GM23338 (cell line): ENCODE measurements around the gene B4GALNT4. TPM values are rescaled to one million over a fixed set of nuclear protein-coding genes. Genes with fewer than 3 reads are reported as not detected.

Source experiments
- ATAC-seq: fragments of 200-7000 bp; cut with Tn5 transposase; 3 replicates; pipeline ENCODE4 v1.9.1; 2020
- DNase-seq: peaks from one replicate; pipeline ENCODE4 v3.0.0-alpha.2; 2015; ENCODE audit warnings: low spot score
- H2AFZ ChIP-seq: fragments of 200-600 bp; sonication (generic); 2 replicates; pipeline ENCODE4 v1.8.0; 2016; ENCODE audit warnings: antibody characterized with exemption, mild to moderate bottlenecking, moderate library complexity
- H3F3A ChIP-seq: fragments of 200-600 bp; sonication (generic); replicated peaks from 2 replicates; pipeline ENCODE4 v1.8.0; 2017; ENCODE audit warnings: antibody characterized with exemption, mixed run types, low read depth
- H3K27ac ChIP-seq: fragments of 200-600 bp; sonication (generic); 2 replicates; pipeline ENCODE4 v1.6.1; 2016; ENCODE audit warnings: low read depth
- H3K27me3 ChIP-seq: fragments of 200-600 bp; sonication (generic); 2 replicates; pipeline ENCODE4 v1.8.0; 2016; ENCODE audit warnings: mild to moderate bottlenecking, mixed run types, moderate library complexity; ENCODE audit not compliant: insufficient read depth
- H3K36me3 ChIP-seq: fragments of 200-600 bp; sonication (generic); 2 replicates; pipeline ENCODE4 v1.8.0; 2016; ENCODE audit warnings: mild to moderate bottlenecking; ENCODE audit not compliant: insufficient read depth
- H3K4me1 ChIP-seq: fragments of 200-600 bp; sonication (generic); 2 replicates; pipeline ENCODE4 v1.8.0; 2016; ENCODE audit warnings: mild to moderate bottlenecking, moderate library complexity; ENCODE audit not compliant: insufficient read depth
- H3K4me2 ChIP-seq: fragments of 200-600 bp; sonication (generic); 2 replicates; pipeline ENCODE4 v1.7.1; 2017; ENCODE audit warnings: mixed run types
- H3K4me3 ChIP-seq: fragments of 200-600 bp; sonication (generic); 2 replicates; pipeline ENCODE4 v1.6.1; 2016; ENCODE audit warnings: mixed run types
- H3K79me2 ChIP-seq: fragments of 200-600 bp; sonication (generic); replicated peaks from 2 replicates; pipeline ENCODE4 v1.8.0; 2017; ENCODE audit warnings: mild to moderate bottlenecking; ENCODE audit not compliant: insufficient read depth
- H3K9me2 ChIP-seq: fragments of 200-600 bp; sonication (generic); 2 replicates; pipeline ENCODE4 v1.8.0; 2017; ENCODE audit not compliant: insufficient read depth
- H4K20me1 ChIP-seq: fragments of 200-600 bp; sonication (generic); replicated peaks from 2 replicates; pipeline ENCODE4 v1.8.0; 2017; ENCODE audit warnings: mild to moderate bottlenecking; ENCODE audit not compliant: insufficient read depth
- H3K27ac Mint-ChIP-seq: 2 replicates; pipeline ENCODE4 v1.8.0; 2020; ENCODE audit warnings: inconsistent platforms, mild to moderate bottlenecking, moderate library complexity, mixed read lengths
- H3K27me3 Mint-ChIP-seq: 3 replicates; pipeline ENCODE4 v1.8.0; 2022; ENCODE audit warnings: low read depth, mild to moderate bottlenecking, moderate library complexity, mixed read lengths, inconsistent platforms; ENCODE audit not compliant: insufficient read depth, poor library complexity
- H3K36me3 Mint-ChIP-seq: 3 replicates; pipeline ENCODE4 v1.8.0; 2021; ENCODE audit warnings: low read depth, mild to moderate bottlenecking, inconsistent platforms, moderate library complexity, mixed read lengths
- H3K4me1 Mint-ChIP-seq: 3 replicates; pipeline ENCODE4 v1.8.0; 2020; ENCODE audit warnings: mild to moderate bottlenecking, inconsistent platforms, mixed read lengths
- H3K4me3 Mint-ChIP-seq: 3 replicates; pipeline ENCODE4 v1.8.0; 2021; ENCODE audit warnings: moderate library complexity, mild to moderate bottlenecking, inconsistent platforms, mixed read lengths
- H3K9me3 Mint-ChIP-seq: 3 replicates; pipeline ENCODE4 v1.8.0; 2020; ENCODE audit warnings: moderate library complexity, mild to moderate bottlenecking, inconsistent platforms, mixed read lengths
- CREB1 ChIP-seq: fragments of 250-450 bp; sonication (Bioruptor Pico); IDR thresholded peaks from 2 replicates; pipeline ENCODE4 v1.5.0; 2020; ENCODE audit warnings: low read depth, mild to moderate bottlenecking, moderate library complexity
- CTCF ChIP-seq, 2 experiments: fragments of 200-600 bp in 1 of 2; sonication (generic) in 1 of 2; conservative IDR thresholded peaks; 2 replicates each; pipeline versions ENCODE4 v1.5.1 to v1.6.1; 2016 to 2017; ENCODE audit warnings: antibody characterized with exemption in 2 of 2, low read depth in 2 of 2, mild to moderate bottlenecking in 2 of 2, moderate library complexity in 1 of 2
- EZH2phosphoT487 ChIP-seq: fragments of 200-600 bp; sonication (generic); IDR thresholded peaks from one replicate; pipeline ENCODE4 v1.8.1; 2018; ENCODE audit warnings: antibody characterized with exemption; ENCODE audit not compliant: unreplicated experiment
- JUNB ChIP-seq: IDR thresholded peaks from one replicate; pipeline ENCODE4 v1.6.1; 2016; ENCODE audit warnings: antibody characterized with exemption; ENCODE audit not compliant: unreplicated experiment
- NANOG ChIP-seq: IDR thresholded peaks from 2 replicates; pipeline ENCODE4 v1.6.1; 2016; ENCODE audit warnings: antibody characterized with exemption, borderline replicate concordance
- POLR2AphosphoS5 ChIP-seq: IDR thresholded peaks from 2 replicates; pipeline ENCODE4 v1.6.1; 2016; ENCODE audit warnings: antibody characterized with exemption, low read depth
- REST ChIP-seq: IDR thresholded peaks from one replicate; pipeline ENCODE4 v1.6.1; 2018; ENCODE audit warnings: antibody characterized with exemption; ENCODE audit not compliant: unreplicated experiment
- STAT1 ChIP-seq: IDR thresholded peaks from one replicate; pipeline ENCODE4 v1.6.1; 2016; ENCODE audit warnings: antibody characterized with exemption; ENCODE audit not compliant: unreplicated experiment
- polyA plus RNA-seq: library from polyadenylated mRNA; unstranded; fragments of >200 nt; fragmentation: Nextera tagmentation; extraction: Ambion mirVana; gene quantifications from 2 replicates; pipeline ENCODE4 v1.2.1, GENCODE V29; 2016
- total RNA-seq: library from RNA; depleted of rRNA; stranded (reverse); fragments of >200 nt; shearing (Covaris generic); gene quantifications from 2 replicates; pipeline ENCODE4 v1.2.3, GENCODE V29; 2014

Gene B4GALNT4
- total and polyA plus RNA-seq, 2 experiments from 2014 or later: 49.9 to 92.6 TPM

GRCh38 chr11:371716-372590 lies 2.7 kb downstream of the B4GALNT4 start:
- Histone ChIP-seq H3K36me3 (peaks cover 4% of the 10 kb centered on the region), H3K4me1 (peaks cover 9% of the 10 kb centered on the region; the same call in 1 of the 2 replicates), H3K9me2 (no peaks in the 10 kb centered on the region), H3K79me2 (peaks cover 13% of the 10 kb centered on the region), H3K27ac (no peak overlapping the region), H3K4me2 (no peak overlapping the region), H3F3A (peaks cover 30% of the 10 kb centered on the region; the same call in 1 of the 2 replicates), H3K4me3 (no peak overlapping the region), H3K27me3 (no peaks in the 10 kb centered on the region), H2AFZ (no peak overlapping the region), H4K20me1 (no peaks in the 10 kb centered on the region; the same call in 1 of the 2 replicates)
- no peak for ATAC-seq
- TF ChIP-seq CTCF (conservative IDR thresholded peaks at IDR 0.05; ENCODE audit: low read depth in 2 of 2) (no peak), EZH2phosphoT487 (no peak), CREB1 (CRISPR knock-in tag) (no peak), REST (no peak), POLR2AphosphoS5 (no peak)
- Mint-ChIP-seq H3K9me3 (peaks cover 7% of the 10 kb centered on the region; the same call in 1 of the 3 replicates), H3K4me3 (peak overlapping the region; percentile 41; the same call in 2 of the 3 replicates), H3K36me3 (peaks cover 33% of the 10 kb centered on the region), H3K4me1 (peaks cover 17% of the 10 kb centered on the region), H3K27ac (no peak overlapping the region; the same call in 1 of the 2 replicates), H3K27me3 (peaks cover 14% of the 10 kb centered on the region)
- no peak for DNase-seq

GRCh38 chr11:372809-373715 lies 3.8 kb downstream of the B4GALNT4 start:
- Histone ChIP-seq H3K79me2 (peaks cover 13% of the 10 kb centered on the region), H3K4me2 (no peak overlapping the region), H2AFZ (no peak overlapping the region), H3K4me3 (no peak overlapping the region), H3K4me1 (peaks cover 6% of the 10 kb centered on the region; the same call in 1 of the 2 replicates), H3K27me3 (no peaks in the 10 kb centered on the region), H4K20me1 (no peaks in the 10 kb centered on the region; the same call in 1 of the 2 replicates), H3K9me2 (no peaks in the 10 kb centered on the region), H3F3A (peaks cover 21% of the 10 kb centered on the region; the same call in 1 of the 2 replicates), H3K36me3 (peaks cover 4% of the 10 kb centered on the region), H3K27ac (no peak overlapping the region)
- H3K4me1 Mint-ChIP-seq: peaks cover 10% of the 10 kb centered on the region
- no peak for DNase-seq
- 0 out of 3 replicates have a peak, but pooled peaks cover under 1% of the 10 kb centered on the region for H3K9me3 Mint-ChIP-seq
- peaks cover 13% of the 10 kb centered on the region for H3K27me3 Mint-ChIP-seq
- no peak overlapping the region for H3K27ac Mint-ChIP-seq
- H3K4me3 Mint-ChIP-seq: no peak overlapping the region
- peaks cover 37% of the 10 kb centered on the region for H3K36me3 Mint-ChIP-seq
- ATAC-seq: no peak
- TF ChIP-seq CTCF (conservative IDR thresholded peaks at IDR 0.05; ENCODE audit: low read depth in 2 of 2): no peak
- TF ChIP-seq POLR2AphosphoS5: no peak
- no peak for TF ChIP-seq NANOG
- no peak for TF ChIP-seq JUNB
- no peak for TF ChIP-seq REST
- no peak for TF ChIP-seq STAT1
- no peak for TF ChIP-seq CREB1 (CRISPR knock-in tag)
- no peak for TF ChIP-seq EZH2phosphoT487
